Head of caudate nucleus (tissue), 42 donors: ENCODE measurements around the gene SERINC3.
A peak's percentile ranks its signal among the peaks of the same experiment; 100 is the strongest.
"Not testable (repeated sequence)": the region's sequence is repeated elsewhere in the genome, so short reads cannot be mapped to it uniquely, and the experiment has no call there.

Source experiments
- DNase-seq, 42 donors: peaks; one replicate each; pipeline versions ENCODE4 v3.0.0 to v3.0.0-alpha.2; 2020 to 2021; ENCODE audit warnings: mixed read lengths in 7 of 42
- intact Hi-C: fragments of 100-400 bp; cut with DNase I; formaldehyde crosslinking; loops from one replicate; pipeline ENCODE4 v1.15.0; 2022

SERINC3 gene

DNA sequence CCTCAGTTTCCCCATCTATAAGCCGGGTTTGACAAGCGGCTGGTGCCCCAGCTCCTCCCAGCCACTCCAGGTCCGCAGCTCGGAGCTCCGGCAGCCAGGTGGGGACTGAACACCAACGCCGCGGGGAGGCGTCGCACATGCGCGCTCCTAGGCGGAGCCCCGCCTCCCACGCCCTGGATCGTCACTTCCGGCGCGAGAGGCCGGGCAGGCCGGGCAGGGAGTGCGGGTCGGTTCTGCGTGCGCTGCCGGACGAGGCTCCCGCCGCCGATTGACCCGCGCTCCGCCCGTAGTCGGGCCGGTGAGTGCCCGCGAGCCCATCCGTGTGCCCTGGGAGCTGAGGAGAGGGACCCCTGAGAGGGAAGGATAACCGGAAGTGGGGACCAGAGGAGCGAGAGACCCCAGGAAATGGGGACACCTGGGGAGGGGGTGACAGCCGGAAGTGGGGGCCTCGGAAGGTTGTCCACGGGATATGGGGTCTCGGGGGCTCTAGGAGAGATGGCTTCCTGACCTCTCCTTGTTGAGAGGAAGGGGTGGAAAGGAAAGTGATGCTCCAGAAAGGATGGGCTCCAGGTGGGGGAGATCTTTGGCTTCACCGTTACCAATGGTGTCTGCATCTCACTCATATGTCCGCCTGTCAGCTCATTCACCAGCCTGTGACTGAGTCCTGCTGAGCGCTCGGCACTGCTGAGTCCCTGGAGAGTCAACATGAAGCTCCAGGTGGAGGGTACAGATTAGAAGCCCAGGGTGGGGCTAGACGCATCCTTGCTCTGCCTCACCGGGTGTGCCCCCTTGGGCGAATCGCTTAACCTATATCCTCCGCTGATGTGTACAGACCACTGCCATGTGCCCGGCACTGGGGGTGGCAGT is 45.9 kb downstream of the SERINC3 start, which contains the start of gene TTPAL:
TTPAL (plus strand) TSS at position 181 of the 867 bp plus-strand sequence. CDS start 4,126 bp downstream, outside the sequence.
- intact Hi-C loops: loop anchor here (5.0 to 10.0 kb wide), 2 partner anchors 129 to 176 kb away; partner anchors contain the start of gene ADA
- DNase-seq: peak; percentile 62 to 95 (median 88)

DNA sequence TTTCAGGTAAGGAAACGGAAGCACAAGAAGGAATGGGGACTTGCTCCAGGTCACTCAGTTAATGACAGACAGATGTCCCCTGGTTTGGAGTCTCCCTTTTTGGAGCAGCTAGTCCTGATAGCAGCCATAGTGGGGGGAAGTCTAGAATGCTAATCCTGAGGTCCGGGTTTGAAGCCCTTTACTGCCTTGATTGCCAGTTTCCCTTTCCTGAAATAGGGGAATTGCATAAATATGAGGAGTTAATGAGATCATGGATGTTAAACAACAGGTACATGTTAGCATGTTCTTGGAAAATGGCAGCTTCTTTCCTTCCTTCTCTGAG is 46.5 kb downstream of the SERINC3 start:
- no peak for DNase-seq

DNA sequence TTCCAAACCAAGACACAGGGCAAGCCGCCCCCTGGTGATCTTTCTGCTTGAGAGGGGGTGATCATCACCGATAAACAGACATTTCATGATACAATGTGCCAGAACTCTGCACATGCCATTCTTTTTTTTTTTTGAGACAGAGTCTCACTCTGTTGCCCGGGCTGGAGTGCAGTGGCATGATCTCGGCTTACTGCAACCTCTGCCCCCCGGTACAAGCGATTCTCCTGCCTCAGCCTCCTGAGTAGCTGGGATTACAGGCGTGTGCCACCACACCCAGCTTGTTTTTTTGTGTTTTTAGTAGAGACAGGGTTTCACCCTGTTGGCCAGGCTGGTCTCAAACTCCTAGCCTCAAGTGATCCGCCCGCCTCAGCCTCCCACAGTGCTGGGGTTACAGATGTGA is 49.6 kb downstream of the SERINC3 start:
- DNase-seq: not testable (repeated sequence)
- intact Hi-C loops: loop anchor here (10.0 kb wide), 1 partner anchor 133 kb away; no protein-coding TSS in a partner anchor

More for the DNA sequence above, 46.5 kb downstream of the SERINC3 start:
- intact Hi-C loops: loop anchor here (5.0 to 10.0 kb wide), 2 partner anchors 129 to 177 kb away; partner anchors contain the start of gene ADA

DNA sequence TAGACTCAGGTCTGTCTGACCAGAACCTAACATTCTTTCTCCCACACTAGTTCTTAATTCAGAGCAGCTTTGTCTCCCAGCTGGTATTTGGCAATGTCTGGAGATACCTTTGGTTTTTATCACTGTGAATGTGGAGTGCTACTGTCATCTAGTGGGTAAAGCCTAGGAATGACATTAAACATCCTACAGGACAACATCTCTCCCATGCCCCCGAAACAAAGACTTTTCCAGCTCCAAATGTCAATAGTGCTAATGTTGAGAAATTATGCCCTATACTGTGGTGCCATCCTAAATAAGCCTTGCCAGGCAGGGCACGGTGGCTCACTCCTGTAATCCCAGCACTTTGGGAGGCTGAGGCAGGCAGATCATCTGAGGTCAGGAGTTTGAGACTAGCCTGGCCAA is 50.4 kb downstream of the SERINC3 start:
- intact Hi-C loops: loop anchor here (10.0 kb wide), 1 partner anchor 133 kb away; no protein-coding TSS in a partner anchor

DNA sequence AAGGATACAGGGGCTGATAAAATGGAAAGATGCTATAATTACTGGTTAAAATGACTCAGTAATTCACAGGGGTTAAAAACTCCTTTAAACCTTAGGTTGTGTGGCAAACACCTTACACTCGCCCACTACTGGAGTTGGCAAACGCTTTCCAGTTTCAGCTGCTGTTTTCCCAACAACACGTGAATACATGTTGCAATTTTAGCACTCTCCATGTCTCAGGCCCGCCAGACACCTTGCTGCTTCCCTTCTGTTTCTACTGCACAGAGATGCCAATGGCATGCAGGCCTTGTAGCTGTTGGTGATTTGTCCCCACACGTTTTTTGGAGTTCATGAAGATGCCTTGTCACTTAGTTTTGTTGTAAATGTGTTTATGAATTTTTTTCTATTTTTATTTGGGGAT is 51.5 kb downstream of the SERINC3 start:
- no peak for DNase-seq

More for the DNA sequence above, 50.4 kb downstream of the SERINC3 start:
- no peak for DNase-seq

DNA sequence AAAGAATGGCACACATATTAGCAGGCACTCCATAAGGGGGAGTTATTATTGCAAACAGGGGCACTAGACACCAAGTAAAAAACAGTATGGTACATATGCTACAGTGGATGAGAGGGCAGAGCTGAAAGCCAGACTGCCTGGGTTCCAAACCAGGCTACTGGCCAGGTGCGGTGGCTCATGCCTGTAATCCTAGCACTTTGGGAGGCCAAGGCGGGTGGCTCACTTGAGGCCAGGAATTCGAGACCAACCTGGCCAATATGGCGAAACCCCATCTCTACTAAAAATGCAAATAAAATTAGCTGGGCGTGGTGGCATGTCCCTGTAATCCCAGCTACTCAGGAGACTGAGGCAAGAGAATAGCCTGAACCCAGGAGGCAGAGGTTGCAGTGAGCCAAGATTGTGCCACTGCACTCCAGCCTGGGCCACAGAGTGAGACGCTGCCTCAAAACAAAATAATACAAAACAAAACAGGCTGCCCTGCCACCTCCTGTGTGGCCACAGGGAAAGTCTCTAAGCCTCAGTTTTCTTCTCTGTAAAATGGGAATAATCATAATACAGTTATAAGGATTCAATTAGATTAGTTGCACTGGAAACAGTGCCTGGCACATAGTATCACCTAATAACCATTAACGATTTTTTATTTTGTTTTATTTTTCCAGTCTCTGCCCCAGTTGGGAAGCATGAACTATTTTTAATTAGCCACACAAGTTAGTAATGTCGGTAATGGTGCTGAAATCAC is 53.7 kb downstream of the SERINC3 start:
- no peak for DNase-seq
- intact Hi-C loops: no loop called here

More for the DNA sequence above, 51.5 kb downstream of the SERINC3 start:
- intact Hi-C loops: loop anchor here (10.0 kb wide), 1 partner anchor 134 kb away; no protein-coding TSS in a partner anchor

DNA sequence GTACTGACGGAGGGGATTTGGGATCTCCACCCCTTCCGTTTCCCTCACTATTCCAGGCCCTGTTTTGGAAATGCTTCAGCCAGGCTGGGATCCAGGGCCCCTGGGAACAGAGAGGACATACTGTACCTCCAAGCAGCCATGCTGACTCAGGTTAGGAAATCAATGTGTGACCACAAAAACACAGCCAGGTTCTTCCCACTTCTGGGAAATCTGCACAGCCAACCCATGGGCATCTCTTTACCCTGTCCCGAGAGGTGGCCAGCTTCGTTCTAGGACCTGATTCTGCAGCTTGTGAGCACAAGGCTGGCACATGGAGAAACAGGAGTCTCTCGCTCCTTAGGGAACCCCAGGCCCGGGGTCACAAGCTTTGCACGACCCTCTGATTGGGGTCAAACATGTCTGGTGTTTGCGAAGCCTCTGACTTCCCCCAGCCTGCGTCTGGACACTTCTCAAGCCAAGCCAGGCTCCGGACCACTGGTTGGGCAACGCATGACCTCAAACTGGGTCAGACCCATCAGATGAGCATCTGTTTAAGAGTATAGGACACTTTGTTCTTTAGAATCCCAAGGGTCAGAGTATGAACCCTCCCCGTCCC is 54.5 kb downstream of the SERINC3 start:
- intact Hi-C loops: no loop called here
- no peak for DNase-seq

DNA sequence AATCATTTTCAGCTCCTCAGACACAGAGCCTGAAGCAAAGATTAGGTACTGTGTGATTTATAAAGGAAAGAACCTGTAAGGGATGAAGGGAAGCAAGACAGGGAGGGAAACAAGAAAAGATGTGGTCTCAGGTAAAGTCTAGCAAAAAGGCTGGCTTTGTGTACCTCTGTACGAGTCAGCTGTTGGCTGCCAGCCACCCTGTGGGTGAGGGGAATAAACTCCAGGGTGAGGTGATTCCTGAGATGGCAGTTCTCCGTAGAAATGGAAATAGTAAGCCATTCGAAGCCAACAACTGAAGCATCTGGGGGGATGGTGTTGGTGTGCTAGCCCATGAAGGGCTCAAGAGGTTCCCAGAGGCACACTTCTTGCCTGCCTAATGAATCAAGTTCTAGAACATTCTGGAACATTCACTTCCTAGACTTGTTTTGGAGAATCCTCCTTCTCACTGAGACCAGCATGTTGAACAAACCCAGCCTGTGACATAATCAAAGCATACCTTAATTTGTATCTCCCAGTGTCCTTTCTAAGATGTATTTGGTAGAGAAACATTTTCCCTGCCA is 56.8 kb downstream of the SERINC3 start:
- intact Hi-C loops: no loop called here
- DNase-seq: no peak

DNA sequence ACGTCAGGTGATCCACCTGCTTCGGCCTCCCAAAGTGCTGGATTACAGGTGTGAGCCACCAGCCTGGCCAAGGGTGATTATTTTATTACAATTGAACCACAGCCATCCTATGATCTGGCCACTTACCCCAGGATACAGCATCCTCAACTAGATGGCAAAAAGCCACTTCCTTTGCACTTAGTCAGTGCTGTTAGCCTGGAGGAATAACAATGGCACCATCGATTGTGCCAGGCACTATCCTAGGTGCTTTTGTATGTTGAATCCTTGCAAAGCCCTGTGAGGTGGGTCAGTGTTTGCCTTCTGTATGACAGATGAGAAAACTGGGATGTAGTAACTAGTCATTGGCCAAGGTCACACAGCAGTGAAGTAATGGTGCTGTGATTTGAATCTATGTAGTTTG is 57.4 kb downstream of the SERINC3 start:
- intact Hi-C loops: no loop called here
- no peak for DNase-seq

DNA sequence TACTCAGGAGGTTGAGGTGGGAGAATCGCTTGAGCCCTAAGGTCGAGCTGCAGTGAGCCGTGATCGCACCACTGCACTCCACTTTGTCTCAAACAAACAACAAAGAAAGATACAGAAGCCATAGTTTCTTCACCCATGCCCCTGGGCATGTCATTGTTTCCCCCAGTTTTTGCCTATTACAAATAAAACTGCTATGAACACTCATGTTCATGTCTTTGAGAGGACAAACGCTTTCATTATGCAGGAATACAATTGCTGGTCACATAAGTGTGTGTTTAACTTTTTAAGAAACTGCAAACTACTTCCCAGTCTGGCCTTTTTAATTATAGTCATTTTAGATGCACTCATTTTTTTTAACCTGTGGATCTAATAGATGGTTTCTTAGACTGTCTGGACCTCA is 58.4 kb downstream of the SERINC3 start:
- intact Hi-C loops: no loop called here
- DNase-seq: no peak

DNA sequence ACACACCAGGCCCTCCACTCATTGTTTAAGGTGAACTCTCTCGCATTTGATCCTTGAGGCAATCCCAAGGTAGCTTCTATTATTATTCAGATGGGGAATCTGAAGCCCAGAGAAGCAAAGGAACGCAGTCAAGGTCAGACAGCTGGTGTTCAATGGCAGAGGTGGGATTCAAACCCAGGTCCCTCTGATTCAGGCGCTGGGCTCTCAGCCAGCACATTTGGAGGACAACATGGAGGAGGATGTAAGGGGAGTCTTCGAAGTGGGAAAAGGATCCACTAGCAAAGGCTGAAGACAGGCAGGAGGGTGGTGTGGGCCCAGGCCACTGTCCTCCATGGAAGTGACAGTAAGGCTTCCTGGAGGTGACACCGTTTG is 60.1 kb downstream of the SERINC3 start:
- no peak for DNase-seq
- intact Hi-C loops: no loop called here

DNA sequence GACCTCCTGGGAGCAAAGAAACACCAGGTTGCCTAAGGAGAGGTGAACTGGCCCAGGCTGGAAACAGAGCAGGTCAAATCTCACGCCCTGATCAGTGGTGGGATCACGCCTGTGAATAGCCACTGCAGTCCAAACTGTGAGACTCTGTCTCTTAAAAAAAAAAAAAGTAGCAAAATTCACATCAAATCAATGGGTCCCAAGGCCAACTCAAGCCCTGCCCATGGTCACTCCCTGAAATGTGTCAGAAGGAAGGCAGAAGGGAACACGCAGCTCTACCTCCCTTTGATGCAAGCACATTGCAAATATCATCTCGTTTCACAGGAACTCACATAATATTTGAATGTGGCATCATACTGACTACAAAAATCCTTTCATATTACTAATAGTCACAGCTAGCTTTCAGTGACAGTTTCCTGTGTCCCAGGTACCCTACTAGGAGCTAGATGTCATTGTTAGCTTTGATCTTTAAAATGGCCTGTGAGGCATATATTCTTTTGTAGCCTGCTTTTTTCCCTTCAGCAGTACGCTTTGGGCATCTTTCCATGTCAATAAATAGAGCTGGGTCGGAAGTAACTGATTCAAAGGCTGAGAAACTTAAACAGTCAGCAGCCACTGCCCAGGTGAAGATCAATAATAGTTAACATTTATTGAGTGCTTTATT is 60.6 kb downstream of the SERINC3 start:
- intact Hi-C loops: no loop called here
- DNase-seq: no peak

DNA sequence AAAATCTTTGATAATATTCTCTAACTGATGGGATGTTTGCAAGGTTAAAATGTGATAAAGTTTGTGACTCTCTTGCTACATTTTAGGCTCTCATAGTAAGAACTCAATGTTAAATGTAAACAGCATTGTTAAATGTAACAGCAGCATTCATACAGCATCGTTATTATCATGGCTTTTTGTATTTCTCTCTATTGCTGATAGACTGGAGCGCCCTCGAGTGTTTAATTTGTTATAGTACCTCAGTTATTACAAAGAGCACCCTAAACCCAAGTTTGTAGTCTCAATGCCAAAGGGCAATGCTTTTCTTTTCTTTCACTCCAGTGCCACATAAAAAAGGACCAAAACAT is 61.1 kb downstream of the SERINC3 start:
- intact Hi-C loops: no loop called here

DNA sequence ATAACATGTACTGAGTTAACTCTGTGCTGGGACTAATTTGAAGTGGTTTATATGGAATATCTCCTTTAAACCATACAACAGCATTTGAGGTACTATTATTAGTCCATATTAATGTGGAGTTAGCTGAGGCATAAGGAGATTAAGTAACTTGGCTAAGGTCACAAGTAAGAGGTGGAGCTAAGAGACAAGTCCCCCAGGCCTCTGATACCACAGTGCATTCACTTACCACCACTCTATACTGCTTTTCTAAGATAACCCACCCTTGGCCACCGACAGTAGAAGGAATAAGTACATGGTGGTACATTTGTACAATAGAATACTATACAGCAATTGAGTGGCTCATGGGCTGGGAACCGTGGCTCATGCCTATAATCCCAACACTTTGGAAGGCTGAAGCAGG is 62.6 kb downstream of the SERINC3 start:
- no peak for DNase-seq
- intact Hi-C loops: no loop called here

More for the DNA sequence above, 61.1 kb downstream of the SERINC3 start:
- peak in 3 of 42 donors; percentile 12 to 45 (median 18) for DNase-seq

DNA sequence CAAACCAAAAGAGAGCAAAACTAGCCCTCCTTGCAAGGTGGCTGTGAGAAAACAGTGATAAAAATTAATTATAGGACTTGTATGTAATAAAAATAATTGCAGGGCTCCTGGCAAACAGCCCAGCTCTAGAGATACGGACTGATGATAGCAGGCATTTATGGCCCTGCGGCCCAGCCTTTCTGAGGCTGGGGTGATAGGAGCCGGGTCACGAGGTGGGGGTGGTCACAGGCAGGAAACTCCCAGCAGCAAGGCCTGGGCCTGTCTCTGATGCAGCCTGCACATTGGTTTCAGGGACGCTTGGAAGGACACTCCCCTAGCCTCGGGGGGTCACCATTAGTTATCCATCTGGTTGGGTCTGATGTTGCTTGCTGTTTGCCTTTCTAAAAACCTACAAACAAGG is 64.9 kb downstream of the SERINC3 start:
- DNase-seq: no peak
- intact Hi-C loops: no loop called here

DNA sequence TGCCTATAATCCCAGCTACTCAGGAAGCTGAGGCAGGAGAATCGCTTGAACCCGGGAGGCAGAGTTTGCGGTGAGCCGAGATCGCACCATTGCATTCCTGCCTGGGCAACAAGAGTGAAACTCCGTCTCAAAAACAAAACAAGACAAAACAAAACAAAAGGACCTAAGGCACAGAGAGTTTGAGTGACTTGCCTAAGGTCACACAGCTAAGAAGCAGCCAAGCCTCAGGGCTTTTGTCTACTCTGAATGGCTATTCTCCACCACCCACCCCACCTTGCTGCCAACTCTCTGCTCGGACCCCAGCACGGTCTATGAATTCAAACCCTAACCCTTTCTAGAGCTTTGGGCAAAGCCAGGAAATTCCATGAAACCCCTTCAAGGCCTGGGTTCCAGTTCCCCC is 65.3 kb downstream of the SERINC3 start:
- intact Hi-C loops: no loop called here

DNA sequence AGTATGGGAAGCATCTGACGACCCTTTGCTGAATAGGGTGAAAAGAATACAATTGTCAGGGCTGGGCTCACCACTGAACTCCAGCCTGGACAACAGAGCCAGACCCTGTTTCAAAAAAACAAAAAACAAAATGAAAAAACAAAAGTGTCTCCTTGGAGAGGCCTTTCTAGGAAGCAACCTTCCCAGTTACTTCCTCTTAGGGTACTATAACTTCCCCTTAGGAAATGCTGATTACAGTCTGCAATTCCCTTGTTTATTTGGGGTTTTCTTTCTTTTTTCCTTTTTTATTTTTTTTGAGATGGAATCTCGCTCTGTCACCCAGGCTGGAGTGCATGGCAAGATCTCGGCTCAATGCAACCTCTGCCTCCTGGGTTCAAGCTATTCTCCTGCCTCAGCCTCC is 66.7 kb downstream of the SERINC3 start:
- intact Hi-C loops: no loop called here
- no peak for DNase-seq

More for the DNA sequence above, 65.3 kb downstream of the SERINC3 start:
- DNase-seq: no peak

DNA sequence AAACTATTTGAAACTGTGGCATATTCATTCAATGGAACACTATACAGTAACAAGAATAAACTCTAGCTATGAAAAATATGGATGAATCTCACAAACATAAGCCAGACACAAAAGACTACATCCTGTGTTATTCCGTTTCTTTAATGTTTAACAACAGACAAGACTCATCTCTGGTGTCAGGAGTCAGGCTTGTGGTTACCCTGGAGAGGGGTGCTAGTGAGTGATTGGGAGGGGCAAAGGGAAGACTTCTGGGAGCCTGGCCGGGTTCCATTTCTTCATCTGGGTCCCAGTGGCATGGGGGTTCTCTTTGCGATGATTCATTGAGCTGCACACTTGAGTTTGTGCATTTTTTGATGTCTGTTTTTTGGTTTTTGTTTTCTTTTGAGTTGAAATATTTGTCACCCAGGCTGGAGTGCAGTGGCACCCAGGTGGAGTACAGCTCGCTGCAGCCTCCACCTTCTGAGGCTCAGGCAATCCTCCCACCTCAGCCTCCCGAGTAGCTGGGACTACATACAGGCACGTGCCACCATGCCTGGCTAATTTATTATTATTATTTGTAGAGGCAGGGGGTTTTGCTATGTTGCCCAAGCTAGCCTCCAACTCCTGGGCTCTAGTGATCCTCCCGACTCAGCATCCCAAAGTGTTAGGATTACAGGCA is 67.4 kb downstream of the SERINC3 start:
- intact Hi-C loops: no loop called here
- DNase-seq: no peak
